ENCODE data around the gene FBXL13.

DNA sequence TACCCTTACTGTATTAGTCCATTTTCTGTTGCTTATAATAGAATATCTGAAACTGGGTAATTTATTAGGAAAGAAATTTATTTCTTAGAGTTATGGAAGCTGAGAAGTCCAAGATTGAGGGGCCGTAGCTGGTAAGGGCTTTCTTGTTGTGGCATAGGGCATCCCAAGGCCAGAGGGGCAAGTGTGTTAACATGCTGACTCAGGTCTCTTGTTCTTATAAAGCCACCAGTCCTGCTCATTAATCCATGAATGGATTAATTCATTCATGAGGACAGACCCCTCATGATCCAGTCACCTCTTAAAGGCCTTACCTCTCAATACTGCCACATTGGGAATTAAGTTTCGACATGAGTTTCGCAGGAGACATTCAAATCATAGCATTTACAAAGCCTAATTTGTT is 2.7 kb upstream of the FBXL13 start:
- TF ChIP-seq TAF1 (IDR thresholded peaks at IDR 0.05; ENCODE audit: low read depth), result no peak
- TF ChIP-seq CREB1 (IDR thresholded peaks at IDR 0.05; ENCODE audit: low read depth), result no peak
- TF ChIP-seq CEBPB (IDR thresholded peaks at IDR 0.05), result no peak
- TF ChIP-seq, protein P1, sequence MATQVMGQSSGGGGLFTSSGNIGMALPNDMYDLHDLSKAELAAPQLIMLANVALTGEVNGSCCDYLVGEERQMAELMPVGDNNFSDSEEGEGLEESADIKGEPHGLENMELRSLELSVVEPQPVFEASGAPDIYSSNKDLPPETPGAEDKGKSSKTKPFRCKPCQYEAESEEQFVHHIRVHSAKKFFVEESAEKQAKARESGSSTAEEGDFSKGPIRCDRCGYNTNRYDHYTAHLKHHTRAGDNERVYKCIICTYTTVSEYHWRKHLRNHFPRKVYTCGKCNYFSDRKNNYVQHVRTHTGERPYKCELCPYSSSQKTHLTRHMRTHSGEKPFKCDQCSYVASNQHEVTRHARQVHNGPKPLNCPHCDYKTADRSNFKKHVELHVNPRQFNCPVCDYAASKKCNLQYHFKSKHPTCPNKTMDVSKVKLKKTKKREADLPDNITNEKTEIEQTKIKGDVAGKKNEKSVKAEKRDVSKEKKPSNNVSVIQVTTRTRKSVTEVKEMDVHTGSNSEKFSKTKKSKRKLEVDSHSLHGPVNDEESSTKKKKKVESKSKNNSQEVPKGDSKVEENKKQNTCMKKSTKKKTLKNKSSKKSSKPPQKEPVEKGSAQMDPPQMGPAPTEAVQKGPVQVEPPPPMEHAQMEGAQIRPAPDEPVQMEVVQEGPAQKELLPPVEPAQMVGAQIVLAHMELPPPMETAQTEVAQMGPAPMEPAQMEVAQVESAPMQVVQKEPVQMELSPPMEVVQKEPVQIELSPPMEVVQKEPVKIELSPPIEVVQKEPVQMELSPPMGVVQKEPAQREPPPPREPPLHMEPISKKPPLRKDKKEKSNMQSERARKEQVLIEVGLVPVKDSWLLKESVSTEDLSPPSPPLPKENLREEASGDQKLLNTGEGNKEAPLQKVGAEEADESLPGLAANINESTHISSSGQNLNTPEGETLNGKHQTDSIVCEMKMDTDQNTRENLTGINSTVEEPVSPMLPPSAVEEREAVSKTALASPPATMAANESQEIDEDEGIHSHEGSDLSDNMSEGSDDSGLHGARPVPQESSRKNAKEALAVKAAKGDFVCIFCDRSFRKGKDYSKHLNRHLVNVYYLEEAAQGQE (IDR thresholded peaks at IDR 0.05; ENCODE audit: low read depth), result no peak

Measured in Ishikawa (cell line).